Keratinocyte (primary cell): Measurements from ENCODE around the gene SCAMP4. TPM values are rescaled to one million over a fixed set of nuclear protein-coding genes. Genes with fewer than 3 reads are reported as not detected.

Experiments used
- DNase-seq: peaks from one replicate; pipeline ENCODE4 v3.0.0-alpha.2; 2011; ENCODE audit warnings: low read depth, missing footprints, low spot score
- FAIRE-seq: peaks from 2 replicates; lab custom pipeline; 2011; peaks lifted over from hg19 to GRCh38; lab: Jason Lieb, UNC
- H2AFZ ChIP-seq: 2 replicates; pipeline ENCODE4 v1.6.0; 2012; ENCODE audit warnings: low read length, control low read depth, inconsistent platforms; ENCODE audit not compliant: control insufficient read depth
- H3K27ac ChIP-seq: 2 replicates; pipeline ENCODE4 v1.5.1; 2011; ENCODE audit warnings: low read length; ENCODE audit not compliant: control insufficient read depth, insufficient read depth
- H3K27me3 ChIP-seq: 3 replicates; pipeline ENCODE4 v1.6.0; 2011; ENCODE audit warnings: low read length; ENCODE audit not compliant: control insufficient read depth, insufficient read depth; ENCODE audit errors: extremely low read depth
- H3K36me3 ChIP-seq, 2 experiments: 2 replicates in 1 of 2; 3 replicates in 1 of 2; pipeline ENCODE4 v1.5.1; 2011; ENCODE audit warnings: low read length in 2 of 2, mild to moderate bottlenecking in 1 of 2; ENCODE audit not compliant: control insufficient read depth in 2 of 2, insufficient read depth in 2 of 2; ENCODE audit errors: extremely low read depth in 1 of 2
- H3K4me1 ChIP-seq: 3 replicates; pipeline ENCODE4 v1.5.1; 2011; ENCODE audit warnings: low read length; ENCODE audit not compliant: control insufficient read depth, insufficient read depth; ENCODE audit errors: extremely low read depth
- H3K4me2 ChIP-seq: 3 replicates; pipeline ENCODE4 v1.6.0; 2011; ENCODE audit warnings: low read depth, low read length; ENCODE audit not compliant: control insufficient read depth, insufficient read depth; ENCODE audit errors: extremely low read depth
- H3K4me3 ChIP-seq, 3 experiments: fragments of 200-600 bp in 1 of 3; sonication (generic) in 1 of 3; 2 replicates in 2 of 3; 3 replicates in 1 of 3; pipeline ENCODE4 v1.5.1; 2011 to 2016; ENCODE audit warnings: low read length in 3 of 3, mild to moderate bottlenecking in 3 of 3, control low read depth in 2 of 3, inconsistent platforms in 1 of 3, low read depth in 1 of 3, mixed read lengths in 1 of 3, mixed run types in 1 of 3, moderate library complexity in 1 of 3; ENCODE audit not compliant: control insufficient read depth in 2 of 3, insufficient read depth in 2 of 3; ENCODE audit errors: extremely low read depth in 1 of 3
- H3K79me2 ChIP-seq: 2 replicates; pipeline ENCODE4 v1.6.0; 2012; ENCODE audit warnings: low read length; ENCODE audit not compliant: control insufficient read depth, insufficient read depth
- H3K9ac ChIP-seq: 3 replicates; pipeline ENCODE4 v1.6.0; 2011; ENCODE audit warnings: low read length; ENCODE audit not compliant: control insufficient read depth, insufficient read depth; ENCODE audit errors: extremely low read depth
- H3K9me1 ChIP-seq: 3 replicates; pipeline ENCODE4 v1.6.0; 2011; ENCODE audit warnings: low read length; ENCODE audit not compliant: control insufficient read depth, insufficient read depth; ENCODE audit errors: extremely low read depth
- H3K9me3 ChIP-seq: 2 replicates; pipeline ENCODE4 v1.5.1; 2012; ENCODE audit warnings: low read depth, low read length; ENCODE audit not compliant: control insufficient read depth
- H4K20me1 ChIP-seq: 3 replicates; pipeline ENCODE4 v1.6.0; 2011; ENCODE audit warnings: low read length; ENCODE audit not compliant: control insufficient read depth, insufficient read depth; ENCODE audit errors: extremely low read depth
- CTCF ChIP-seq, 3 experiments: IDR thresholded peaks in 1 of 3; conservative IDR thresholded peaks in 1 of 3; optimal IDR thresholded peaks in 1 of 3; 2 replicates in 2 of 3; 3 replicates in 1 of 3; pipeline versions ENCODE3 to v1.5.1; 2011; ENCODE audit warnings: low read length in 3 of 3, mild to moderate bottlenecking in 3 of 3, moderate library complexity in 2 of 3, control low read depth in 1 of 3, inconsistent platforms in 1 of 3; ENCODE audit not compliant: insufficient read depth in 2 of 3; ENCODE audit errors: extremely low read depth in 1 of 3
- EZH2 ChIP-seq: IDR thresholded peaks from one replicate; pipeline ENCODE4 v1.6.1; 2012; ENCODE audit warnings: inconsistent platforms, mild to moderate bottlenecking, low read length, moderate library complexity
- dilution Hi-C: fragments of 300-500 bp; cut with MboI; formaldehyde crosslinking; loops from one replicate; pipeline ENCODE4 v1.7.0; 2020; ENCODE audit warnings: low sequenced_read_pairs; ENCODE audit not compliant: extremely low pct_ligation_motif_present
- polyA plus RNA-seq, 5 experiments: library from polyadenylated mRNA; depleted of rRNA in 3 of 5; stranded (reverse) in 3 of 5; stranded (forward) in 1 of 5; unstranded in 1 of 5; fragments of >200 nt; gene quantifications; 1 replicate in 1 of 5; 2 replicates in 3 of 5; 3 replicates in 1 of 5; pipeline versions ENCODE4 v1.2.1 to v1.2.3, GENCODE V29; 2011 to 2012; ENCODE audit warnings: missing spikeins in 2 of 5, low read depth in 1 of 5, low replicate concordance in 1 of 5

SCAMP4 gene
- polyA plus RNA-seq, 1 donor (not counting 4 experiments of a cell fraction or from before 2014, with no cell fraction given): 4.8 TPM

DNA sequence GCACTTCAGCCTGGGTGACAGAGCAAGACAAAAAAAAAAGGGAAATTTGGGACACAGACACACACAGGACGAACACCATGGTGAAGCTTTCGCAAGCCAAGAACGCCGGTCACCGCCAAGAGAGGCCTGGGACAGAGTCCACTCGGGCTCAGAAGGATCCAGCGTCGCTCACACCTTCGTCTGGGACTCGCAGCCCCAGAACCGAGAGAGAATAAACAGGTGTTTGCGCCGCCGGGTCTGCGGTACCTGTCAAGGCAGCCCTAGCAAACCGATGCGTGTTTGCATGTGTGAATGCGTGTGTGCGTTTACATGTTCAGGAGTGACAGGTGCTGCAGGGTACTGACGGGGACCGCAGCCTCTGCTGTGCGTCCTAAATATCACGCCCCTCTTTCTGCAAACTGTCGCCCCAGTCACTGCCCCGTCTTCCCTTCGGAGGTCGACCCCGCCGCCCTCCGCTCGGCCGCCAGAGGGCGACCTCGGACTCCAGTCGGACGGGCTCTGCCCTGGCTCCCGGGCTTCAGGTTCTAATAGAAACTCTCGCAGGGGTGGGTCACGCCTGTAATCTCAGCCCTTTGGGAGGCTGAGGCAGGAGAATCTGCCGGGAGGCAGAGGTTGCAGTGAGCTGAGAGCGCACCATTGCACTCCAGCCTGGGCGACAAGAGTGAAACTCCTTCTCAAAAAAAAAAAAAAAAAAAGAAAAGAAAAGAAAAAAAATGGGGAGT, 24.0 kb downstream of the SCAMP4 start:
- Histone ChIP-seq H2AFZ (peak overlapping the region; percentile 37), H3K79me2 (no peaks in the 10 kb centered on the region), H3K9me1 (no peaks in the 10 kb centered on the region), H3K4me2 (peak overlapping the region; percentile 61), H4K20me1 (no peaks in the 10 kb centered on the region), H3K4me1 (peaks cover 4% of the 10 kb centered on the region), H3K27me3 (no peaks in the 10 kb centered on the region), H3K4me3 (peak overlapping the region; percentile 3 to 25 (median 9)), H3K9me3 (peaks cover 4% of the 10 kb centered on the region), H3K36me3 (no peaks in the 10 kb centered on the region), H3K27ac (no peak overlapping the region), H3K9ac (peak overlapping the region; percentile 39)
- no peak for FAIRE-seq
- no peak for DNase-seq
- dilution Hi-C loops: no loop called here
- TF ChIP-seq EZH2 (no peak), CTCF (optimal IDR thresholded peaks at IDR 0.05 in 1 of 3, IDR thresholded peaks at IDR 0.05 in 1 of 3, conservative IDR thresholded peaks at IDR 0.05 in 1 of 3; ENCODE audit: extremely low read depth in 1 of 3, insufficient read depth in 2 of 3, low read length in 3 of 3) (peak; percentile 74 to 90 (median 79))

- DNase-seq (no peak), FAIRE-seq (no peak)
- Histone ChIP-seq H3K79me2 (no peaks in the 10 kb centered on the region), H2AFZ (no peak overlapping the region), H3K4me1 (peaks cover 4% of the 10 kb centered on the region), H3K27me3 (no peaks in the 10 kb centered on the region), H3K9me1 (no peaks in the 10 kb centered on the region), H4K20me1 (no peaks in the 10 kb centered on the region), H3K9me3 (peaks cover 4% of the 10 kb centered on the region), H3K4me3 (no peak overlapping the region), H3K36me3 (no peaks in the 10 kb centered on the region), H3K9ac (no peak overlapping the region), H3K27ac (no peak overlapping the region), H3K4me2 (no peak overlapping the region)
- dilution Hi-C loops: no loop called here
- TF ChIP-seq EZH2: no peak
- TF ChIP-seq CTCF (optimal IDR thresholded peaks at IDR 0.05 in 1 of 3, IDR thresholded peaks at IDR 0.05 in 1 of 3, conservative IDR thresholded peaks at IDR 0.05 in 1 of 3; ENCODE audit: extremely low read depth in 1 of 3, insufficient read depth in 2 of 3, low read length in 3 of 3): no peak
Measured at GRCh38 chr19:1931445-1931844, 26.2 kb downstream of the SCAMP4 start.
